ENCODE data around the gene CEP41.

- TF ChIP-seq POLR2A (IDR thresholded peaks at IDR 0.05) = no peak
- TF ChIP-seq CTCF (IDR thresholded peaks at IDR 0.05) = no peak
Measured at GRCh38 chr7:130366564-130366963, 74.3 kb downstream of the CEP41 start.
